HG03175 (cell line): ENCODE results near the gene SH3BP4.
"Not testable (repeated sequence)": the region's sequence is repeated elsewhere in the genome, so short reads cannot be mapped to it uniquely, and the experiment has no call there.

Source experiments
- ATAC-seq: cut with Tn5 transposase; IDR thresholded peaks from one replicate; pipeline ENCODE4 v1.9.1; 2021; ENCODE audit warnings: mild to moderate bottlenecking, moderate library complexity; ENCODE audit not compliant: unreplicated experiment

The SH3BP4 gene

GRCh38 chr2:235009081-235009480 is 57.3 kb downstream of the SH3BP4 start:
- no peak for ATAC-seq

- ATAC-seq, result no peak
These were observed 58.4 kb downstream of the SH3BP4 start for GRCh38 chr2:235010117-235010714.

- no peak for ATAC-seq
These were observed 59.8 kb downstream of the SH3BP4 start for GRCh38 chr2:235011607-235011928.

- no peak for ATAC-seq
These were observed 60.3 kb downstream of the SH3BP4 start for GRCh38 chr2:235011929-235012631.

GRCh38 chr2:235017441-235017840 is 65.6 kb downstream of the SH3BP4 start:
- ATAC-seq, result no peak

GRCh38 chr2:235018838-235019237 is 67.0 kb downstream of the SH3BP4 start:
- ATAC-seq, result no peak

GRCh38 chr2:235020141-235020540 is 68.3 kb downstream of the SH3BP4 start:
- not testable (repeated sequence) for ATAC-seq

GRCh38 chr2:235021752-235022151 is 69.9 kb downstream of the SH3BP4 start:
- no peak for ATAC-seq

- no peak for ATAC-seq
These were observed 72.5 kb downstream of the SH3BP4 start for GRCh38 chr2:235024191-235024860.

GRCh38 chr2:235024931-235025773 is 73.3 kb downstream of the SH3BP4 start:
- no peak for ATAC-seq

GRCh38 chr2:235025800-235026536 is 74.2 kb downstream of the SH3BP4 start:
- no peak for ATAC-seq

GRCh38 chr2:235026649-235027557 is 75.1 kb downstream of the SH3BP4 start:
- ATAC-seq, result no peak

GRCh38 chr2:235027558-235028214 is 75.9 kb downstream of the SH3BP4 start:
- ATAC-seq, result no peak

- no peak for ATAC-seq
These were observed 76.8 kb downstream of the SH3BP4 start for GRCh38 chr2:235028646-235029045.

GRCh38 chr2:235029054-235029453 is 77.2 kb downstream of the SH3BP4 start:
- ATAC-seq, result no peak

- no peak for ATAC-seq
These were observed 78.3 kb downstream of the SH3BP4 start for GRCh38 chr2:235030126-235030525.

GRCh38 chr2:235030936-235031335 is 79.1 kb downstream of the SH3BP4 start:
- no peak for ATAC-seq

GRCh38 chr2:235031686-235032373 is 80.0 kb downstream of the SH3BP4 start:
- ATAC-seq, result no peak

GRCh38 chr2:235032466-235032865 is 80.6 kb downstream of the SH3BP4 start:
- no peak for ATAC-seq
